H9 (cell line): Measurements from ENCODE around the gene CFDP1. TPM values are rescaled to one million over a fixed set of nuclear protein-coding genes. Genes with fewer than 3 reads are reported as not detected.

Experiments
- DNase-seq: peaks from one replicate; pipeline ENCODE4 v3.0.0-alpha.2; 2017
- H2AFZ ChIP-seq: one replicate; pipeline ENCODE4 v1.6.1; 2013; ENCODE audit warnings: mild to moderate bottlenecking, low read length, control low read depth, moderate library complexity
- H2AK5ac ChIP-seq: 2 replicates; pipeline ENCODE4 v1.6.1; 2013; ENCODE audit warnings: low read length, control low read depth, mixed read lengths; ENCODE audit not compliant: insufficient read length
- H2BK120ac ChIP-seq: one replicate; pipeline ENCODE4 v1.6.1; 2013; ENCODE audit warnings: low read depth, mild to moderate bottlenecking, low read length, control low read depth, inconsistent platforms; ENCODE audit not compliant: poor library complexity, severe bottlenecking
- H2BK12ac ChIP-seq: 2 replicates; pipeline ENCODE4 v1.6.1; 2013; ENCODE audit warnings: low read length, control low read depth, mixed read lengths, low read depth; ENCODE audit not compliant: insufficient read length
- H2BK15ac ChIP-seq: 2 replicates; pipeline ENCODE4 v1.6.1; 2013; ENCODE audit warnings: low read depth, low read length, control low read depth
- H2BK20ac ChIP-seq: one replicate; pipeline ENCODE4 v1.6.1; 2013; ENCODE audit warnings: low read depth, mild to moderate bottlenecking, low read length, control low read depth, inconsistent platforms; ENCODE audit not compliant: poor library complexity, severe bottlenecking
- H2BK5ac ChIP-seq: 2 replicates; pipeline ENCODE4 v1.6.1; 2013; ENCODE audit warnings: low read length, control low read depth, mixed read lengths; ENCODE audit not compliant: insufficient read length
- H3K14ac ChIP-seq: 2 replicates; pipeline ENCODE4 v1.6.1; 2013; ENCODE audit warnings: low read length, control low read depth; ENCODE audit not compliant: insufficient read depth
- H3K18ac ChIP-seq: 2 replicates; pipeline ENCODE4 v1.6.1; 2013; ENCODE audit warnings: low read depth, mild to moderate bottlenecking, mixed read lengths, low read length, control low read depth; ENCODE audit not compliant: insufficient read length
- H3K23ac ChIP-seq: 2 replicates; pipeline ENCODE4 v1.6.1; 2013; ENCODE audit warnings: low read length, control low read depth, mixed read lengths, low read depth; ENCODE audit not compliant: insufficient read length
- H3K23me2 ChIP-seq: 2 replicates; pipeline ENCODE4 v1.6.1; 2013; ENCODE audit warnings: low read depth, mild to moderate bottlenecking, mixed read lengths, low read length, control low read depth; ENCODE audit not compliant: insufficient read length, poor library complexity, severe bottlenecking
- H3K27ac ChIP-seq: 2 replicates; pipeline ENCODE4 v1.5.1; 2013; ENCODE audit warnings: low read length, control low read depth, mixed read lengths, low read depth; ENCODE audit not compliant: insufficient read length
- H3K27me3 ChIP-seq: 2 replicates; pipeline ENCODE4 v1.6.1; 2013; ENCODE audit warnings: low read length, control low read depth, inconsistent platforms; ENCODE audit not compliant: insufficient read depth
- H3K4ac ChIP-seq: 2 replicates; pipeline ENCODE4 v1.6.1; 2013; ENCODE audit warnings: low read depth, mild to moderate bottlenecking, control low read depth, inconsistent platforms, low read length, moderate library complexity
- H3K4me1 ChIP-seq: 2 replicates; pipeline ENCODE4 v1.6.1; 2013; ENCODE audit warnings: low read length, control low read depth, inconsistent platforms; ENCODE audit not compliant: insufficient read depth
- H3K4me2 ChIP-seq: 2 replicates; pipeline ENCODE4 v1.6.1; 2013; ENCODE audit warnings: low read length, control low read depth, mixed read lengths; ENCODE audit not compliant: insufficient read length, insufficient read depth
- H3K56ac ChIP-seq: 2 replicates; pipeline ENCODE4 v1.6.1; 2013; ENCODE audit warnings: low read depth, mild to moderate bottlenecking, mixed read lengths, low read length, control low read depth; ENCODE audit not compliant: insufficient read length
- H3K79me1 ChIP-seq: 2 replicates; pipeline ENCODE4 v1.6.1; 2013; ENCODE audit warnings: low read depth, mild to moderate bottlenecking, moderate library complexity, low read length, control low read depth, inconsistent platforms; ENCODE audit not compliant: insufficient read depth, poor library complexity, severe bottlenecking
- H3K79me2 ChIP-seq: 2 replicates; pipeline ENCODE4 v1.6.1; 2013; ENCODE audit warnings: low read length, control low read depth, inconsistent platforms; ENCODE audit not compliant: insufficient read depth
- H3K9ac ChIP-seq: 2 replicates; pipeline ENCODE4 v1.6.1; 2013; ENCODE audit warnings: low read length, control low read depth, mixed read lengths; ENCODE audit not compliant: insufficient read length; ENCODE audit errors: extremely low read depth
- H3K9me3 ChIP-seq: one replicate; pipeline ENCODE4 v1.6.1; 2013; ENCODE audit warnings: low read depth, low read length, inconsistent platforms; ENCODE audit not compliant: control insufficient read depth
- H3T11ph ChIP-seq: one replicate; pipeline ENCODE4 v1.6.1; 2013; ENCODE audit warnings: mild to moderate bottlenecking, low read length, control low read depth, inconsistent platforms
- H4K20me1 ChIP-seq: one replicate; pipeline ENCODE4 v1.6.1; 2013; ENCODE audit not compliant: control insufficient read depth, insufficient read length, insufficient read depth
- H4K5ac ChIP-seq: 2 replicates; pipeline ENCODE4 v1.6.1; 2013; ENCODE audit warnings: low read depth, mild to moderate bottlenecking, mixed read lengths, low read length, control low read depth; ENCODE audit not compliant: insufficient read length
- H4K8ac ChIP-seq: replicated peaks from 2 replicates; pipeline ENCODE4 v1.6.1; 2013; ENCODE audit warnings: low read length, control low read depth, mixed read lengths, low read depth; ENCODE audit not compliant: insufficient read length
- H4K91ac ChIP-seq: 2 replicates; pipeline ENCODE4 v1.6.1; 2013; ENCODE audit warnings: low read depth, mild to moderate bottlenecking, moderate library complexity, mixed read lengths, low read length, control low read depth; ENCODE audit not compliant: insufficient read length
- H3K27ac Mint-ChIP-seq, 3 experiments: 2 replicates in 2 of 3; 3 replicates in 1 of 3; pipeline ENCODE4 v1.8.0; 2020 to 2021; ENCODE audit warnings: mixed read lengths in 3 of 3, mild to moderate bottlenecking in 1 of 3, moderate library complexity in 1 of 3
- H3K27me3 Mint-ChIP-seq: 2 replicates; pipeline ENCODE4 v1.8.0; 2021; ENCODE audit warnings: low read depth, mild to moderate bottlenecking, moderate library complexity, mixed read lengths
- H3K36me3 Mint-ChIP-seq, 3 experiments: 2 replicates in 2 of 3; 3 replicates in 1 of 3; pipeline ENCODE4 v1.8.0; 2020 to 2021; ENCODE audit warnings: low read depth in 3 of 3, mixed read lengths in 3 of 3; ENCODE audit not compliant: insufficient read depth in 1 of 3
- H3K4me1 Mint-ChIP-seq, 2 experiments: 2 replicates each; pipeline ENCODE4 v1.8.0; 2020; ENCODE audit warnings: mixed read lengths in 2 of 2
- H3K4me3 Mint-ChIP-seq, 2 experiments: 2 replicates in 1 of 2; 3 replicates in 1 of 2; pipeline ENCODE4 v1.8.0; 2020 to 2021; ENCODE audit warnings: mild to moderate bottlenecking in 2 of 2, mixed read lengths in 2 of 2, moderate library complexity in 1 of 2
- H3K9me3 Mint-ChIP-seq, 2 experiments: 2 replicates in 1 of 2; 3 replicates in 1 of 2; pipeline ENCODE4 v1.8.0; 2020; ENCODE audit warnings: mild to moderate bottlenecking in 2 of 2, mixed read lengths in 2 of 2, moderate library complexity in 1 of 2
- WGBS: extraction: QIAGEN DNeasy Blood & Tissue Kit; methylation state at CpG from one replicate; pipeline ENCODE4 v1.1.7; 2013; ENCODE audit warnings: missing lambda C conversion rate, low lambda C conversion rate, mixed read lengths; ENCODE audit not compliant: insufficient read length; ENCODE audit errors: extremely low coverage; 5-methylcytosine and 5-hydroxymethylcytosine counted together
- total RNA-seq: library from RNA; stranded (reverse); gene quantifications from 2 replicates; pipeline ENCODE4 v1.2.1, GENCODE V29; 2021
- TF ChIP-seq, protein P1 (sequence below): fragments of 200-600 bp; sonication (generic); conservative IDR thresholded peaks from 3 replicates; pipeline ENCODE4 v1.8.0; 2021; ENCODE audit warnings: antibody characterized with exemption, mild to moderate bottlenecking

Gene CFDP1
- total RNA-seq, 1 experiment from 2014 or later, result 89.2 TPM

DNA sequence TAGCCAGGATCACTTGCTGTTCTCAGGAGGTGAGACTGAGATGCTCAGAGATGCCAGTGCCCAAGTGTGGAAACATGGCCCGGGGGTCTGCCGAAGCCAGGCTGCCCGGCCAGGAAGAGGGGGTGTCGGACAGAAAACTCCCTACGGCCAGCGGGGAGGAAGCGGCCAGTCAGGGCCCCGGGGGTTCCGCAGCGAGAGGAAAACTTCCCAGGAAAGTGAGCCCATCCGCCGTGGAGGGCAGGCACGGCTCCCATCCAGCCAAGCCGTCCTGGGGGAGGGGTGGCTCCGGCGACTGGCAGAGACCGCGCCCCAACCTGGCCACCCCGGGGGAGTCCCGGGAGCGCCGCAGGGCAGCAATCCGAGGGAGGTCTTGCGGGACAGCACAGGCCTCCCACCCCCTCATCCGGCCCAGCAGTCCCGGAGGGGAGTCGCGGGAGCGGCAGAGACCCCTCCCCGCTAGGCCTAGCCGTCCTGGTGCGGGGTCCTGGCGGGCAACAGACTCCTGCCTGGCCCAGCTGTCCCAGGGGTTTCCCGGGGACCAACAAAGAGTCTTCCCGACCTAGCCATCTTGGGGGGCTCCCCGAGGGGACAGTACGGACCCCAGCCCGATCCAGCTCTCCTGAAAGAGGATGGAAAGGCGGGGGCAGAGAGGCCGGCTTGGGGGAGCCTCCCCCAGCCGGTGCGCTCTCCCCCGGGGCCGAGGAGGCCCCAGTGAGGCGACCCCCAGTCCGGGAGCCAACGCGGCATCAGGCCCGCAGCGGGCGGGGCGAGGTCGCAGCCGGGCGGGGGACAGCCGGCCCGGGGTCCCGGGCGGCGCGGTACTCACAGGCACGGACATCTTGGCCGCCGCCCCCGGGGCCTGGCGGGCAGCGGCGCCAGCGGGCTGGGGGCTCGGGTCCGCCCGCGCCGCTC, 168.0 kb downstream of the CFDP1 start:
- peaks cover 13% of the 10 kb centered on the region for H3K23me2 ChIP-seq
- peaks cover 10% of the 10 kb centered on the region for H3K79me1 ChIP-seq
- Mint-ChIP-seq H3K9me3 (no peaks in the 10 kb centered on the region), H3K36me3 (peaks cover 3 to 6% (median 5%) of the 10 kb centered on the region in 3 experiments; a peak in 4 of 7 replicates), H3K4me3 (peak overlapping the region; percentile 81 to 88), H3K27me3 (no peaks in the 10 kb centered on the region), H3K27ac (no peak overlapping the region), H3K4me1 (peaks cover 39 to 41% of the 10 kb centered on the region in 2 experiments)
- H2BK12ac ChIP-seq, result no peak overlapping the region
- no CpG with 5 or more reads among the region's 74 CpGs for WGBS
- peak overlapping the region; percentile 69 for H3K9ac ChIP-seq
- no peak for DNase-seq
- no peak overlapping the region for H4K8ac ChIP-seq
- H2AFZ ChIP-seq, result no peak overlapping the region
- no peak overlapping the region for H2BK15ac ChIP-seq
- H3K27me3 ChIP-seq, result no peaks in the 10 kb centered on the region
- no peaks in the 10 kb centered on the region for H3K9me3 ChIP-seq
- H3K18ac ChIP-seq, result peak overlapping the region; percentile 11
- H4K5ac ChIP-seq, result no peak overlapping the region
- no peak overlapping the region for H3K23ac ChIP-seq
- H3K14ac ChIP-seq, result peak overlapping the region; percentile 82
- no peaks in the 10 kb centered on the region; the same call in 1 of the 2 replicates for H3K4me1 ChIP-seq
- H3T11ph ChIP-seq, result no peak overlapping the region
- H4K91ac ChIP-seq, result no peak overlapping the region
- H2AK5ac ChIP-seq, result no peak overlapping the region
- H3K27ac ChIP-seq, result no peak overlapping the region
- H2BK20ac ChIP-seq, result no peak overlapping the region
- H3K79me2 ChIP-seq, result peaks cover 24% of the 10 kb centered on the region; the same call in 1 of the 2 replicates
- H4K20me1 ChIP-seq, result peaks cover 6% of the 10 kb centered on the region
- H3K4ac ChIP-seq, result no peak overlapping the region
- TF ChIP-seq, protein P1, sequence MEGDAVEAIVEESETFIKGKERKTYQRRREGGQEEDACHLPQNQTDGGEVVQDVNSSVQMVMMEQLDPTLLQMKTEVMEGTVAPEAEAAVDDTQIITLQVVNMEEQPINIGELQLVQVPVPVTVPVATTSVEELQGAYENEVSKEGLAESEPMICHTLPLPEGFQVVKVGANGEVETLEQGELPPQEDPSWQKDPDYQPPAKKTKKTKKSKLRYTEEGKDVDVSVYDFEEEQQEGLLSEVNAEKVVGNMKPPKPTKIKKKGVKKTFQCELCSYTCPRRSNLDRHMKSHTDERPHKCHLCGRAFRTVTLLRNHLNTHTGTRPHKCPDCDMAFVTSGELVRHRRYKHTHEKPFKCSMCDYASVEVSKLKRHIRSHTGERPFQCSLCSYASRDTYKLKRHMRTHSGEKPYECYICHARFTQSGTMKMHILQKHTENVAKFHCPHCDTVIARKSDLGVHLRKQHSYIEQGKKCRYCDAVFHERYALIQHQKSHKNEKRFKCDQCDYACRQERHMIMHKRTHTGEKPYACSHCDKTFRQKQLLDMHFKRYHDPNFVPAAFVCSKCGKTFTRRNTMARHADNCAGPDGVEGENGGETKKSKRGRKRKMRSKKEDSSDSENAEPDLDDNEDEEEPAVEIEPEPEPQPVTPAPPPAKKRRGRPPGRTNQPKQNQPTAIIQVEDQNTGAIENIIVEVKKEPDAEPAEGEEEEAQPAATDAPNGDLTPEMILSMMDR, result no peak
- H2BK120ac ChIP-seq, result no peak overlapping the region
- peak overlapping the region; percentile 70 for H3K4me2 ChIP-seq
- H2BK5ac ChIP-seq, result no peak overlapping the region
- H3K56ac ChIP-seq, result no peak overlapping the region
